ENCODE measurements around the gene SH3TC2. TPM values are rescaled to one million over a fixed set of nuclear protein-coding genes. Genes with fewer than 3 reads are reported as not detected.
A peak's percentile ranks its signal among the peaks of the same experiment; 100 is the strongest.

SH3TC2 gene
- total RNA-seq, 2 experiments from 2014 or later = not detected

DNA sequence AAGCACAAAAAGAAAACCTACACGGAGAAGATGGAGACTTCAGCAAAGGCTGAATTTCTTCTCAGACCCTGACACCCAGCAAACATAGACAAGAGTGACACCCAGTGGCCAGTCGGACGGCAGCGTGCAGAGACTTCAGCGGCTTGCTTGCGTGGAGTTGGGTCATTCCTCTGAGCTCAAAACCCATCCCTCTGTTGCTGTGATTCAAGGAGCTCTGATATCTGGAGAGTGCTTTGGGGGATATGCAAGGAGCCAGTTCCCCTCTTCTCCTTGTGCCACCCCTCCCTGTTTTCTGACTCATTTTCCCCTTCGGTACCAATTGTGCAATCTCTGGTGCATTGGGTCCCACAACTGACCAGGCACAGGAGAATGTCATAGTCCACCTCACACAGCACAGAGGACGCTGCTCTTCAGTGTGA, 27.5 kb downstream of the SH3TC2 start:
- Mint-ChIP-seq H3K4me3 (no peak overlapping the region), H3K27me3 (peaks cover 15% of the 10 kb centered on the region), H3K9me3 (no peaks in the 10 kb centered on the region), H3K36me3 (no peaks in the 10 kb centered on the region), H3K27ac (no peak overlapping the region), H3K4me1 (peaks cover 4% of the 10 kb centered on the region)
- ATAC-seq (ENCODE audit: low read depth) = peak; percentile 80
- POLR2A ChIA-PET = no interaction called here
- peak; percentile 64 for DNase-seq

- Mint-ChIP-seq H3K4me3 (no peak overlapping the region), H3K27me3 (peaks cover 9% of the 10 kb centered on the region), H3K36me3 (no peaks in the 10 kb centered on the region), H3K4me1 (peaks cover 5% of the 10 kb centered on the region), H3K27ac (no peak overlapping the region), H3K9me3 (no peaks in the 10 kb centered on the region)
- ATAC-seq (ENCODE audit: low read depth) = no peak
- no peak for DNase-seq
- POLR2A ChIA-PET = no interaction called here
These were observed 31.9 kb downstream of the SH3TC2 start for GRCh38 chr5:149030838-149031397.

- H3K27ac Mint-ChIP-seq = no peak overlapping the region
- DNase-seq = no peak
- no peak for ATAC-seq (ENCODE audit: low read depth)
These were observed 32.5 kb downstream of the SH3TC2 start for GRCh38 chr5:149030392-149030791.

GRCh38 chr5:149028984-149029383, 33.9 kb downstream of the SH3TC2 start:
- Mint-ChIP-seq H3K27me3 (peaks cover 4% of the 10 kb centered on the region), H3K4me1 (peaks cover 5% of the 10 kb centered on the region), H3K4me3 (no peak overlapping the region), H3K27ac (no peak overlapping the region), H3K36me3 (no peaks in the 10 kb centered on the region), H3K9me3 (no peaks in the 10 kb centered on the region)
- no peak for DNase-seq
- no peak for ATAC-seq (ENCODE audit: low read depth)
- POLR2A ChIA-PET = no interaction called here

More at GRCh38 chr5:149030392-149030791, 32.5 kb downstream of the SH3TC2 start:
- no peaks in the 10 kb centered on the region for H3K9me3 Mint-ChIP-seq
- H3K27me3 Mint-ChIP-seq = peaks cover 9% of the 10 kb centered on the region
- no peaks in the 10 kb centered on the region for H3K36me3 Mint-ChIP-seq
- no peak overlapping the region for H3K4me3 Mint-ChIP-seq
- H3K4me1 Mint-ChIP-seq = peaks cover 5% of the 10 kb centered on the region
- POLR2A ChIA-PET = no interaction called here

GRCh38 chr5:149028161-149028560, 34.7 kb downstream of the SH3TC2 start:
- H3K9me3 Mint-ChIP-seq = no peaks in the 10 kb centered on the region
- POLR2A ChIA-PET = no interaction called here
- no peak overlapping the region for H3K4me3 Mint-ChIP-seq
- peaks cover 5% of the 10 kb centered on the region for H3K4me1 Mint-ChIP-seq
- H3K36me3 Mint-ChIP-seq = no peaks in the 10 kb centered on the region
- no peak overlapping the region for H3K27ac Mint-ChIP-seq
- DNase-seq (no peak), ATAC-seq (ENCODE audit: low read depth) (no peak)
- H3K27me3 Mint-ChIP-seq = peaks cover 5% of the 10 kb centered on the region

- H3K4me3 Mint-ChIP-seq = no peak overlapping the region
These were observed 35.2 kb downstream of the SH3TC2 start for GRCh38 chr5:149027636-149028035.

DNA sequence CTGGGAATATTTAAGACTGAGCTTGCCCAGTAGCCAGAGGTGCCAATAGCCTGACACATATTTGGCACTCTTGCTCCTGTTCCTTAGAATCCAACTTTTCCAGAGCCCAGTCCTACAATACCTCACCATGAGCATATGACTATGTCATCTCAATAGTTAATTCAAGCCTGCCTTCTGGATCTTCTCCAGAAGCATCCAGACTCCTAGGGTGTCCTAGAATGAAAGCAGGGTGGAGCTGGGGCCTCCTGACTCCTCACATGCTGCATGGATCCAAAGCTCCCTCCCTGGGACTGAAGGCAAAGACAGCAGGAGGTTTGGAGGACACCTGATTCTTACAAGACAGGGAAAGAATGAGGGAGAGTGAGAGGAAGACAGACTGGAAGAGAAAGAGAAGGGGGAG, 37.9 kb downstream of the SH3TC2 start:
- Mint-ChIP-seq H3K4me3 (no peak overlapping the region), H3K27ac (no peak overlapping the region), H3K4me1 (no peaks in the 10 kb centered on the region), H3K27me3 (peaks cover 16% of the 10 kb centered on the region), H3K9me3 (no peaks in the 10 kb centered on the region), H3K36me3 (no peaks in the 10 kb centered on the region)
- no peak for ATAC-seq (ENCODE audit: low read depth)
- no peak for DNase-seq
- POLR2A ChIA-PET = no interaction called here

More at GRCh38 chr5:149027636-149028035, 35.2 kb downstream of the SH3TC2 start:
- DNase-seq (no peak), ATAC-seq (ENCODE audit: low read depth) (no peak)
- POLR2A ChIA-PET = no interaction called here
- Mint-ChIP-seq H3K4me1 (peaks cover 5% of the 10 kb centered on the region), H3K27ac (no peak overlapping the region), H3K9me3 (no peaks in the 10 kb centered on the region), H3K27me3 (peaks cover 5% of the 10 kb centered on the region), H3K36me3 (no peaks in the 10 kb centered on the region)

DNA sequence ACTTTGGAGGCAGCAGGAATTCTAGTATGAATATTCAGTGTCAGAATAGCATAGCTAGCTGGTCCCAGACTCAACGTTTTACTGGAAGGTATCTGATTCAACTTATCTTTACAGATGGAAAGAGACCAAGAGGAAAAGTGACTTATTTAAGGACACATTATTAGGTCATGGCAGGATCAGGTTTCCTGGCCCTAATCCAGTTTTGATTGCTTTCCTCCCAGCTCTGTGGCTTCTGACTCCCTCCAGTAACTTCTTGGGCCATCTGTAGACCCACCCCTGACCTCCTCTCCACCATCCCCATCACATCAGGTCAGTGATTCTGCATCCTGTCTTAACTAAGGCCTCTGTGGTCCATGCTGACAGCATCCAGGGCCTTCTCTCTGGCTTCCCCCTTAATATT, 38.4 kb downstream of the SH3TC2 start:
- no peak for ATAC-seq (ENCODE audit: low read depth)
- H3K4me1 Mint-ChIP-seq = no peaks in the 10 kb centered on the region
- no peaks in the 10 kb centered on the region for H3K9me3 Mint-ChIP-seq
- no peak overlapping the region for H3K27ac Mint-ChIP-seq
- no peak overlapping the region for H3K4me3 Mint-ChIP-seq
- H3K27me3 Mint-ChIP-seq = peaks cover 18% of the 10 kb centered on the region
- no peak for DNase-seq
- no peaks in the 10 kb centered on the region for H3K36me3 Mint-ChIP-seq
- POLR2A ChIA-PET = no interaction called here

DNA sequence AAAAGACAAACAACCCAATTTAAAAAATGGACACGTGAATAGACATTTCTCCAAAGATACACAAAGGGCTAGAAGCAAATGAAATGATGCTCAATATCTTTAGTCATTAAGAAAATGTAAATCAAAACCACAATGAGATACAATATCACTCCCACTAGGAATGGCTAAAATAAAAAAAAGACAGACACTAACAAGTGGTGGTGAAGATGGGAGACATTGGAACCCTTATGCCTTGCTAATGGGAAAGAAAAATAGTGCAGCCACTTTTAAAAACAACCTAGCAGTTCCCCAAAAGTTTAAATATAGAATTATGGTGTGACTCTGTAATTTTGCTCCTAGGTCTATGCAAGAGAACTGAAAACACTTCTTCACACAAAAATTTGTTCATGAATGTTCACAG, 40.7 kb downstream of the SH3TC2 start:
- Mint-ChIP-seq H3K4me1 (peaks cover 2% of the 10 kb centered on the region), H3K36me3 (no peaks in the 10 kb centered on the region), H3K27ac (no peak overlapping the region), H3K9me3 (no peaks in the 10 kb centered on the region), H3K4me3 (no peak overlapping the region), H3K27me3 (peaks cover 20% of the 10 kb centered on the region)
- ATAC-seq (ENCODE audit: low read depth) = no peak
- POLR2A ChIA-PET = no interaction called here
- DNase-seq = no peak

DNA sequence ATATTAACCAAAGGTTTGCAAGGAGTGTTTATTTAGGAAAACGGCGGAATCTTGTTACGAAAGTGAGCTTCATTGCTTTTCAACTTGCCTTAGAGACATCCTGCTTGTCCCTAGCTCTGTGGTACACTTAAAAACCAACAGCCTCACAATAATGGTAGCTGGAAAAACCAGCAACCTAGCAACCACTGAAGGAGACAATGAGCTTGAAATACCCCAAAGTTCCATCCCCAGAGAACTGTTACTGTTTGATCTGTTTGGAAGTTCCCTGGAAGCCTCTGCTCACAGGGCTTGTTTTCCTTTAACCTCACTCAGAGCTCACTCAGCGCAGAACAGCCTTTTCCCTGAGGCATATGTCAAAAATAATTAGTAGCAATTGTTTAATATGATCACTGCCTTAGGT, 43.2 kb downstream of the SH3TC2 start:
- H3K27ac Mint-ChIP-seq = no peak overlapping the region
- H3K4me1 Mint-ChIP-seq = peaks cover 2% of the 10 kb centered on the region
- H3K4me3 Mint-ChIP-seq = no peak overlapping the region
- POLR2A ChIA-PET = no interaction called here
- no peaks in the 10 kb centered on the region for H3K36me3 Mint-ChIP-seq
- DNase-seq (no peak), ATAC-seq (ENCODE audit: low read depth) (no peak)
- H3K27me3 Mint-ChIP-seq = peaks cover 24% of the 10 kb centered on the region
- H3K9me3 Mint-ChIP-seq = no peaks in the 10 kb centered on the region

GRCh38 chr5:149018909-149019443, 43.9 kb downstream of the SH3TC2 start:
- peaks cover 24% of the 10 kb centered on the region for H3K27me3 Mint-ChIP-seq
- no peak for DNase-seq
- POLR2A ChIA-PET = no interaction called here
- H3K4me1 Mint-ChIP-seq = peaks cover 2% of the 10 kb centered on the region
- ATAC-seq (ENCODE audit: low read depth) = no peak
- H3K4me3 Mint-ChIP-seq = no peak overlapping the region
- no peaks in the 10 kb centered on the region for H3K36me3 Mint-ChIP-seq
- H3K9me3 Mint-ChIP-seq = no peaks in the 10 kb centered on the region
- no peak overlapping the region for H3K27ac Mint-ChIP-seq

- Mint-ChIP-seq H3K9me3 (no peaks in the 10 kb centered on the region), H3K27me3 (peaks cover 21% of the 10 kb centered on the region), H3K27ac (no peak overlapping the region), H3K4me3 (no peak overlapping the region), H3K4me1 (peaks cover 2% of the 10 kb centered on the region), H3K36me3 (no peaks in the 10 kb centered on the region)
- no peak for ATAC-seq (ENCODE audit: low read depth)
- DNase-seq = no peak
- POLR2A ChIA-PET = no interaction called here
These were observed 45.2 kb downstream of the SH3TC2 start for GRCh38 chr5:149017636-149018035.

GRCh38 chr5:149015561-149015960, 47.3 kb downstream of the SH3TC2 start:
- peaks cover 16% of the 10 kb centered on the region for H3K27me3 Mint-ChIP-seq
- no peaks in the 10 kb centered on the region for H3K9me3 Mint-ChIP-seq
- ATAC-seq (ENCODE audit: low read depth) = no peak
- H3K4me3 Mint-ChIP-seq = no peak overlapping the region
- H3K4me1 Mint-ChIP-seq = peaks cover 2% of the 10 kb centered on the region
- H3K27ac Mint-ChIP-seq = no peak overlapping the region
- H3K36me3 Mint-ChIP-seq = no peaks in the 10 kb centered on the region
- no peak for DNase-seq
- POLR2A ChIA-PET = no interaction called here

- peaks cover 2% of the 10 kb centered on the region for H3K4me1 Mint-ChIP-seq
- H3K27ac Mint-ChIP-seq = no peak overlapping the region
- no peaks in the 10 kb centered on the region for H3K9me3 Mint-ChIP-seq
- no peak overlapping the region for H3K4me3 Mint-ChIP-seq
- H3K36me3 Mint-ChIP-seq = no peaks in the 10 kb centered on the region
- POLR2A ChIA-PET = no interaction called here
- no peak for ATAC-seq (ENCODE audit: low read depth)
- peaks cover 12% of the 10 kb centered on the region for H3K27me3 Mint-ChIP-seq
- no peak for DNase-seq
These were observed 47.7 kb downstream of the SH3TC2 start for GRCh38 chr5:149015126-149015525.
